ENCODE results near the gene DAP3.
"Not testable (repeated sequence)": the region's sequence is repeated elsewhere in the genome, so short reads cannot be mapped to it uniquely, and the experiment has no call there.

DAP3 gene

GRCh38 chr1:155678027-155678426 lies 10.9 kb upstream of the DAP3 start:
- TF ChIP-seq POLR2A (IDR thresholded peaks at IDR 0.05; ENCODE audit: extremely low read depth, insufficient read length): no peak
- TF ChIP-seq CTCF (IDR thresholded peaks at IDR 0.05; ENCODE audit: low read depth, low read length): no peak
- no peak for TF ChIP-seq MYC (IDR thresholded peaks at IDR 0.05; ENCODE audit: low read depth, low read length)
- no peak for TF ChIP-seq MAX (IDR thresholded peaks at IDR 0.05; ENCODE audit: low read depth, low read length)
- H3K4me3 ChIP-seq (ENCODE audit: low read depth, low read length): no peak overlapping the region
- no peak for DNase-seq (ENCODE audit: low read depth)

GRCh38 chr1:155678992-155679391 lies 9.9 kb upstream of the DAP3 start:
- H3K4me3 ChIP-seq (ENCODE audit: low read depth, low read length); DNase-seq (ENCODE audit: low read depth): not testable (repeated sequence)

- TF ChIP-seq MAX (IDR thresholded peaks at IDR 0.05; ENCODE audit: low read depth, low read length) (no peak), MYC (IDR thresholded peaks at IDR 0.05; ENCODE audit: low read depth, low read length) (no peak), POLR2A (IDR thresholded peaks at IDR 0.05; ENCODE audit: extremely low read depth, insufficient read length) (no peak), CTCF (IDR thresholded peaks at IDR 0.05; ENCODE audit: low read depth, low read length) (no peak)
- H3K4me3 ChIP-seq (ENCODE audit: low read depth, low read length): no peak overlapping the region
- DNase-seq (ENCODE audit: low read depth): no peak
These were observed 8.4 kb upstream of the DAP3 start for GRCh38 chr1:155680531-155680930.

- DNase-seq (ENCODE audit: low read depth): no peak
- TF ChIP-seq MYC (IDR thresholded peaks at IDR 0.05; ENCODE audit: low read depth, low read length) (no peak), CTCF (IDR thresholded peaks at IDR 0.05; ENCODE audit: low read depth, low read length) (no peak), MAX (IDR thresholded peaks at IDR 0.05; ENCODE audit: low read depth, low read length) (no peak), POLR2A (IDR thresholded peaks at IDR 0.05; ENCODE audit: extremely low read depth, insufficient read length) (no peak)
- no peak overlapping the region for H3K4me3 ChIP-seq (ENCODE audit: low read depth, low read length)
These were observed 7.1 kb upstream of the DAP3 start for GRCh38 chr1:155681776-155682175.

GRCh38 chr1:155687705-155688323 lies 1.1 kb upstream of the DAP3 start:
- H3K4me3 ChIP-seq (ENCODE audit: low read depth, low read length): peak overlapping the region; percentile 91
- not testable (repeated sequence) for DNase-seq (ENCODE audit: low read depth)

- H3K4me3 ChIP-seq (ENCODE audit: low read depth, low read length): peak within 1 kb of the TSS; percentile 91
- DNase-seq (ENCODE audit: low read depth): peak; percentile 93
- no peak for TF ChIP-seq CTCF (IDR thresholded peaks at IDR 0.05; ENCODE audit: low read depth, low read length)
- peak; percentile 23; the same call in 1 of the 2 replicates for TF ChIP-seq MYC (IDR thresholded peaks at IDR 0.05; ENCODE audit: low read depth, low read length)
- TF ChIP-seq POLR2A (IDR thresholded peaks at IDR 0.05; ENCODE audit: extremely low read depth, insufficient read length): peak; percentile 39
- TF ChIP-seq MAX (IDR thresholded peaks at IDR 0.05; ENCODE audit: low read depth, low read length): peak; percentile 15; the same call in 1 of the 2 replicates
These were observed 389 bp upstream of the DAP3 start, which contains the start of gene YY1AP1 for GRCh38 chr1:155688324-155689080. TSS of gene YY1AP1 (minus strand) at chr1:155688774. CDS start at chr1:155680436, 8,338 bp downstream.

Measured in NB4 (cell line).